Measurements from ENCODE around the gene PMP22. TPM values are rescaled to one million over a fixed set of nuclear protein-coding genes. Genes with fewer than 3 reads are reported as not detected.

PMP22 gene
- total RNA-seq, 1 experiment from 2014 or later: 2.6 TPM

DNA sequence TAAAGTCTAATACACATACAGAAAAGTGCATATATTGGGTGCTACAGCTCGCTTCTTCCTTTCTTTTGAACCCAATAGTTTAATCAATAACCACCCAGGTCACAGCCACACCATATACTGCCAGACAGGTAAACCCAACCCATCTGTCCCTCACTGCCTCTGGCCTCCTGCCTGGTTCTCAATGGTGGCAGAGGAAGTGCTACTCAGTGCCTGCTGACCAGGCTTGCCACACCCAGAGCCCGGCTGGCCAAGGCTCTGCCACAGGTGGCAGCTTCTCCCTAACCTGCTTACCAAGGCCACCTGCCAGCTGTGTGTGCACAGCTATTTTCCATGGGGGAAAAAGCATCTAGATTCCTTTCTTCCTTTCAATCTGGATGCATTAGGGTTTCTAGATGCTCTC is 584 bp downstream of the PMP22 start:
- no peak overlapping the region for H3K27ac ChIP-seq
- H3K4me1 ChIP-seq (replicated peaks; ENCODE audit: insufficient read depth): no peaks in the 10 kb centered on the region
- DNase-seq: peak in 1 of 2 experiments; percentile 49
- no peak overlapping the region for H3K4me2 ChIP-seq
- TF ChIP-seq CTCF (conservative IDR thresholded peaks at IDR 0.05) (no peak), EZH2 (IDR thresholded peaks at IDR 0.05; ENCODE audit: low read depth) (no peak)
- BruUV-seq (replicated peaks): no TSS peak
- H3K9me3 ChIP-seq (ENCODE audit: insufficient read depth, low read depth): no peaks in the 10 kb centered on the region
- ChIA-PET POLR2A (ENCODE audit: unreplicated experiment) (no interaction called here), CTCF (no interaction called here)
- H3K9me2 ChIP-seq (ENCODE audit: insufficient read depth): no peaks in the 10 kb centered on the region
- peaks cover 17% of the 10 kb centered on the region; the same call in 1 of the 2 replicates for H3K27me3 ChIP-seq (ENCODE audit: insufficient read depth, low read depth)
- no peaks in the 10 kb centered on the region for H3K36me3 ChIP-seq (ENCODE audit: low read depth)
- no peak overlapping the region for H3K4me3 ChIP-seq
- no peaks in the 10 kb centered on the region for H4K20me1 ChIP-seq (ENCODE audit: insufficient read depth)
- H2AFZ ChIP-seq: no peak overlapping the region
- H3K79me2 ChIP-seq (ENCODE audit: low read depth): no peaks in the 10 kb centered on the region
- no peaks in the 10 kb centered on the region for H3F3A ChIP-seq (ENCODE audit: insufficient read depth, low read depth)
- intact Hi-C loops (cut with micrococcal nuclease; ENCODE audit: unreplicated experiment): loop anchor here (10.0 kb wide), 1 partner anchor 390 kb away; no protein-coding TSS in a partner anchor

DNA sequence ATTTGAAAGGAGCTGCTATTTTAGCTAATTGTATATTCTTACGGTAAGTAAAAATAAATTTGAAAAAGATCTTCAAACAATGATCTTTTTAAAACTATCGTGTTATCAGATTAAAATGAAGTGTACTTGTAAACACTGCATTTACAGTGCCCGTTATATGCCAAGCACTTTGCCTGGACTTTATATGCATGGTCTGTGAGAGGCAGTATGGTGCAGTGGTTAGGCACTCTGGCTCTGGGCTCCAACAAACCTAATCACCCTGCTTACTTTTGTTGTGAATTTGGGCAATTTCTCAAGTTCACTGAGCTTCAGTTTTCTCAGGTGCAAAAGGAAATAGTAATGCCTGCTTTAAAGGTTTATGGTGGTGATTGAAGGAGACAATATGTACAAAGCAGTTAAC is 1.4 kb downstream of the PMP22 start:
- Histone ChIP-seq H3K9me3 (ENCODE audit: insufficient read depth, low read depth) (no peaks in the 10 kb centered on the region), H3K36me3 (ENCODE audit: low read depth) (no peaks in the 10 kb centered on the region), H3K27ac (no peak overlapping the region), H2AFZ (no peak overlapping the region), H3K4me3 (no peak overlapping the region), H3K27me3 (ENCODE audit: insufficient read depth, low read depth) (peaks cover 17% of the 10 kb centered on the region; the same call in 1 of the 2 replicates), H3K9me2 (ENCODE audit: insufficient read depth) (no peaks in the 10 kb centered on the region), H4K20me1 (ENCODE audit: insufficient read depth) (no peaks in the 10 kb centered on the region), H3K4me1 (replicated peaks; ENCODE audit: insufficient read depth) (no peaks in the 10 kb centered on the region), H3F3A (ENCODE audit: insufficient read depth, low read depth) (no peaks in the 10 kb centered on the region), H3K79me2 (ENCODE audit: low read depth) (no peaks in the 10 kb centered on the region), H3K4me2 (no peak overlapping the region)
- DNase-seq: no peak
- BruUV-seq (replicated peaks): no TSS peak
- POLR2A ChIA-PET (ENCODE audit: unreplicated experiment): no interaction called here
- CTCF ChIA-PET: interaction anchor here (0.6 to 1.5 kb wide), 2 partner anchors 240 to 359 kb away, joined by 5 to 7 read pairs; no protein-coding TSS in a partner anchor
- intact Hi-C loops (cut with micrococcal nuclease; ENCODE audit: unreplicated experiment): loop anchor here (10.0 kb wide), 1 partner anchor 391 kb away; no protein-coding TSS in a partner anchor
- no peak for TF ChIP-seq EZH2 (IDR thresholded peaks at IDR 0.05; ENCODE audit: low read depth)
- no peak for TF ChIP-seq CTCF (conservative IDR thresholded peaks at IDR 0.05)

- H4K20me1 ChIP-seq (ENCODE audit: insufficient read depth): no peaks in the 10 kb centered on the region
- POLR2A ChIA-PET (ENCODE audit: unreplicated experiment): interaction anchor here (0.5 to 0.6 kb wide), 2 partner anchors 346 to 760 kb away, joined by 5 to 10 read pairs; no protein-coding TSS in a partner anchor
- no peak for DNase-seq
- no peak overlapping the region for H3K4me2 ChIP-seq
- intact Hi-C loops (cut with micrococcal nuclease; ENCODE audit: unreplicated experiment): loop anchor here (10.0 kb wide), 1 partner anchor 392 kb away; no protein-coding TSS in a partner anchor
- no peaks in the 10 kb centered on the region for H3K9me2 ChIP-seq (ENCODE audit: insufficient read depth)
- H3K36me3 ChIP-seq (ENCODE audit: low read depth): no peaks in the 10 kb centered on the region
- TF ChIP-seq CTCF (conservative IDR thresholded peaks at IDR 0.05) (no peak), EZH2 (IDR thresholded peaks at IDR 0.05; ENCODE audit: low read depth) (no peak)
- no peaks in the 10 kb centered on the region for H3K9me3 ChIP-seq (ENCODE audit: insufficient read depth, low read depth)
- no peak overlapping the region for H3K4me3 ChIP-seq
- no peak overlapping the region for H3K27ac ChIP-seq
- H3K79me2 ChIP-seq (ENCODE audit: low read depth): no peaks in the 10 kb centered on the region
- no peaks in the 10 kb centered on the region for H3F3A ChIP-seq (ENCODE audit: insufficient read depth, low read depth)
- no peak overlapping the region for H2AFZ ChIP-seq
- H3K27me3 ChIP-seq (ENCODE audit: insufficient read depth, low read depth): peaks cover 17% of the 10 kb centered on the region; the same call in 1 of the 2 replicates
- BruUV-seq (replicated peaks): no TSS peak
- H3K4me1 ChIP-seq (replicated peaks; ENCODE audit: insufficient read depth): no peaks in the 10 kb centered on the region
- CTCF ChIA-PET: interaction anchor here (0.6 to 1.5 kb wide), 2 partner anchors 240 to 359 kb away, joined by 5 to 7 read pairs; no protein-coding TSS in a partner anchor
These were observed 1.9 kb downstream of the PMP22 start for GRCh38 chr17:15263206-15263579.

Measured in PC-9 (cell line).